Measurements from ENCODE around the gene PLEK.

Gene PLEK

DNA sequence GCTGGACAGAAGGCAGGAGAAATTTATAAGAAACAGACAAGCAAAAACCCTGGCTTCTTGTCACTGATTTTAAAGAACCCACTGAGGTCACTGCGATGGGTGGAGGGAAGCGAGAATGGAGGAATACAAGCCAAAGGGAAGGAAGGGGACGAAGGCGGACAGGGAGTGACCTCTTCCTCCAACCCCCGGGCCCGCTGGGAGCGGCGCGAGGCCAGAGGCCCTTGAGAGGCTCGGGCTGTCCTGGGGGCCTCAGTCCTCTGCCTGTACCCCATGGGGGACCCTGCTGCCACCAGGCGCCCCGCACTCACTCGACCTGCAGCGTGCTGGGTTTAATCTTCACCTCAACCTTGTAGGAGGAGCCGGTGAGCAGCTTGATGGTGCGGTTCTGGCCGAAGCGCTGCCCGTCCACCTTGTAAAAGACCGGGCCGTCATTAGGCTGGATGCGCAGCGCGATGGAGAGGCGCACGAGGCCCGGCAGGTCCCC, 46.1 kb upstream of the PLEK start:
- no peak overlapping the region for H3K27ac ChIP-seq (ENCODE audit: low read depth, low read length)

DNA sequence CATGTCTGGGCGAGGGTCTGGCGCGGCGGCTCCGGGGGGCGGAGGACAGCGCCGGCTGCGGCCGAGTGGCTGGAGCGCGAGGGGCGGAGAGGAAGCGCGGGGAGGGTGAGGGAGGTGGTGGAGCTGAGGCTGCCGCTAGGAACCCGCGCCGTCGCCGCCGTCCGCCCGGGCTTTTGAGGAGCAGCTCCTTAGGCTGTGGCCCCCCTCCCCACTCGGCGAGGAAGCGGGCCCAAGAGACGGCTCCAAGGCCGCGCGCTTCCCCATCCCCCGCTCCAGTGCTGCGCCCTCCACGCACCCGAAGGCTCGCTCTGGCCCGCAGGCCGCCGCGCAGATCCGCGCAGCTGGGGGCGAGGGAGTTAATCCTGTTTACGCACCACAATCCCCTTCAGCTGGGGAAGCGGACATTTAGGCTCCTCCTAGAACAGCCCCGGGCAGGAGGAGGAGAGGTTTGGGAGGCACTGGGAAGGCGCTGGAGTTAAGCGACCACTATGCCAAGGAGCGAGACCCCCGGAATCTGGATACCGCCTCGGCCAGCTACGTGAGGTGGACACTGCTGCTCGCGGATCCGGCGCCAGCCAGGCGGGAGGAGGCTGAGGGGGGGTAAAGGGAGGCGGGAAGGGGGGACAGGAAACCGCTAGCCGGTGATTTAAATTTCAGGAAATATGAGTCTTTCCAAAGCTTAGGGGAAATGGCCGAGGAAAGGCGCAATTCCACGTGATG, 45.5 kb upstream of the PLEK start, which contains the start of gene CNRIP1:
Gene CNRIP1 (minus strand): TSS at position 552 of the 720 bp plus-strand sequence. CDS start 549 bp downstream, at position 3.
- Histone ChIP-seq H3K27me3 (ENCODE audit: control insufficient read depth, low read length) (peaks cover 25% of the 10 kb centered on the region), H4K20me1 (ENCODE audit: control insufficient read depth, insufficient read depth, low read depth, low read length) (no peaks in the 10 kb centered on the region), H3F3A (ENCODE audit: control insufficient read depth, insufficient read depth) (no peaks in the 10 kb centered on the region), H3K36me3 (ENCODE audit: control insufficient read depth, low read length) (no peaks in the 10 kb centered on the region), H3K4me1 (ENCODE audit: control insufficient read depth, low read length) (peaks cover 14% of the 10 kb centered on the region), H3K9me3 (ENCODE audit: control insufficient read depth, insufficient read depth, low read length) (no peaks in the 10 kb centered on the region), H3K4me2 (ENCODE audit: low read length) (peak within 1 kb of the TSS; percentile 76), H3K9me2 (replicated peaks; ENCODE audit: control insufficient read depth, low read length) (no peaks in the 10 kb centered on the region), H3K79me2 (ENCODE audit: control insufficient read depth, low read length) (no peaks in the 10 kb centered on the region), H3K4me3 (ENCODE audit: low read length) (peak within 1 kb of the TSS; percentile 72), H3K27ac (ENCODE audit: low read depth, low read length) (no peak within 1 kb of the TSS)
- peak; percentile 9; the same call in 1 of the 2 replicates for TF ChIP-seq EZH2phosphoT487 (IDR thresholded peaks at IDR 0.05; ENCODE audit: borderline replicate concordance, low read length)
- no peak for TF ChIP-seq CTCF (IDR thresholded peaks at IDR 0.05; ENCODE audit: low read depth, low read length, poor library complexity, severe bottlenecking)

More for the DNA sequence above, 46.1 kb upstream of the PLEK start:
- Histone ChIP-seq H3F3A (ENCODE audit: control insufficient read depth, insufficient read depth) (no peaks in the 10 kb centered on the region), H3K9me3 (ENCODE audit: control insufficient read depth, insufficient read depth, low read length) (no peaks in the 10 kb centered on the region), H3K36me3 (ENCODE audit: control insufficient read depth, low read length) (no peaks in the 10 kb centered on the region), H3K9me2 (replicated peaks; ENCODE audit: control insufficient read depth, low read length) (no peaks in the 10 kb centered on the region), H3K4me3 (ENCODE audit: low read length) (peak overlapping the region; percentile 72), H3K79me2 (ENCODE audit: control insufficient read depth, low read length) (no peaks in the 10 kb centered on the region), H3K4me1 (ENCODE audit: control insufficient read depth, low read length) (peaks cover 14% of the 10 kb centered on the region), H3K4me2 (ENCODE audit: low read length) (peak overlapping the region; percentile 76), H3K27me3 (ENCODE audit: control insufficient read depth, low read length) (peaks cover 25% of the 10 kb centered on the region), H4K20me1 (ENCODE audit: control insufficient read depth, insufficient read depth, low read depth, low read length) (no peaks in the 10 kb centered on the region)
- TF ChIP-seq CTCF (IDR thresholded peaks at IDR 0.05; ENCODE audit: low read depth, low read length, poor library complexity, severe bottlenecking) (no peak), EZH2phosphoT487 (IDR thresholded peaks at IDR 0.05; ENCODE audit: borderline replicate concordance, low read length) (no peak)

DNA sequence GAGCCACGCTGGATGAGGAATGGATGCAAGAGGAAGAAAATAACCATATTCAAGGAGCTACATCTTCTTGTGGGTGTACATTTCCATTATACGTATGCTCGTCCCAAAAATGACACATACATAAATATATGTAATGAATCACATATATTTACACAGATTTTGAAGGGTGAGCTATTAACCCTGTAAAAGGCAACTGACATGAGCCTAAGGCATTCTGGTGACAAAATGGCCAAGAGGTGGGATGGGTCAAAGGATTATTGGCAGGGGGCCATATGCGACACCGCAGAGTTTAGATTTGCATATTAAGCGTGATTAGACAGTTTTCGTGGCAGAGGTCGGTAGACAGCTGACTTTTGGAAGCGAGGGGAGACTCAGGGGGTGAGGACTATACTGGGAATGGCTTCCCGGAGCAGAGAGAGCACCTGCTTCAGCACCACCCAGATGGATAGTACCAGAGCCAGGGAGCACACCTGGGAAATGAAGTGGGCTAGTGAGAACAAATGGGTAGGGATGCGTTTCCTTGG, 44.9 kb upstream of the PLEK start:
- Histone ChIP-seq H3K79me2 (ENCODE audit: control insufficient read depth, low read length) (no peaks in the 10 kb centered on the region), H4K20me1 (ENCODE audit: control insufficient read depth, insufficient read depth, low read depth, low read length) (no peaks in the 10 kb centered on the region), H3K4me1 (ENCODE audit: control insufficient read depth, low read length) (peaks cover 14% of the 10 kb centered on the region), H3K27ac (ENCODE audit: low read depth, low read length) (no peak overlapping the region), H3K27me3 (ENCODE audit: control insufficient read depth, low read length) (peaks cover 25% of the 10 kb centered on the region), H3F3A (ENCODE audit: control insufficient read depth, insufficient read depth) (no peaks in the 10 kb centered on the region), H3K4me2 (ENCODE audit: low read length) (peak overlapping the region; percentile 76), H3K4me3 (ENCODE audit: low read length) (peak overlapping the region; percentile 72), H3K36me3 (ENCODE audit: control insufficient read depth, low read length) (no peaks in the 10 kb centered on the region), H3K9me3 (ENCODE audit: control insufficient read depth, insufficient read depth, low read length) (no peaks in the 10 kb centered on the region), H3K9me2 (replicated peaks; ENCODE audit: control insufficient read depth, low read length) (no peaks in the 10 kb centered on the region)
- no peak for TF ChIP-seq EZH2phosphoT487 (IDR thresholded peaks at IDR 0.05; ENCODE audit: borderline replicate concordance, low read length)
- no peak for TF ChIP-seq CTCF (IDR thresholded peaks at IDR 0.05; ENCODE audit: low read depth, low read length, poor library complexity, severe bottlenecking)
